SKM-1 (cell line): ENCODE data around the gene FUT7.

ENCODE experiments used
- DNase-seq: peaks from one replicate; lab custom pipeline; 2025; ENCODE audit not compliant: unreplicated experiment; lab: John Stamatoyannopoulos, UW

The FUT7 gene

DNA sequence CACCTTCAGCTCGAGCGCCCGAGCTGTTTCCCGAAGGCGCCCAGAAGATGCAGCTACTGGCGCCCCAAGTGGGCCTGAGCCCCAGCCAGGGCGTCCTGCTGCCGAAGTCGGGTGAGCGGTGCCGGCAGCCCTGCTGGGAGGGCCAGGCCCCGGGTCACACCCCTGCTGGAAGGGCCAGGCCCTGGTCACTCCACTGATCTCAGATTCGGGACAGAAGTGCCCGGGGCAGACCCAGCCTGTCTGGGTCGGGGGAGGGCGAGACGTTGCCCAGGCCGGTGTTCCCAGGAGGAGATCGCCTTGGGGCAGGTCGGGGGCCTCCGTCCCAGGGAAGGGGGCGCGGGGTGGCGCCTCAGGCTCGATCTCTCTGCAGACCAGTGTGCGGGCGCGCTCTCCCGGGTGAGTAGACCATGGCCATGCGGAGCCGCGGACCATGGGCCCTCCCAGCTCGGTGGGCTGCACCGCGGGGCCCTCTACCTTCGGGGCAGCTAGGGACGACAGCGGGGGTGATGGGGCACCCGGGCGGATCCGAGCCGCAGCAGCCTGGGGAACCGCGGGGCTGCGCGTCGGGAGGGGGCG lies 46.8 kb downstream of the FUT7 start:
- DNase-seq = no peak

DNA sequence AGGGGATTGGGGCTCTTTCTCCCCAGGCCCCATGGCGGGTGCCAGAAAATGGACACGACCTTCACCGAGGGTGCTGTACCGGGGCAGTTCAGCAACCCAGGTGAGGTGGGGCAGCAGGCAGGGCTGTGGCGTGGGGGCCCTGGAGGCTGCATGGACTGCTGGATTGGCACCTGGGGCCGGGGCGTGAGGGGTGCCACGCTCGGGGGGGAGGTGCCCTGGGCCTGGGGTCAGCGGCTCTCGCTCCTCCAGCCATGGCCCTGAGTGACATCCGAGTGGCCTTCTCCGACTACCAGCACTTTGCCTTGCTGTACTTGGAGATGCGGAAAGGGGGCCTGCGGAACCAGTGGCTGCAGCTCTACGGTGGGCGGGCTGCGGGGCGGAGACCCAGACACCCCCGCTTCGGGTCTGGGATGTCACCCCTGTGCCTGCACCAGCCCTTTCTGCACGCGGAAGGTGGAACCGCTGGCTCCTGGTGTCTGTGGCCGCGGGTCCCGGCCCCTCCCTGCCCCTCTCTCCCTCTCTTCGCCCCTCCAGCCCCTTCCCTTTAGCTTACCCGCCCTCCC lies 47.3 kb downstream of the FUT7 start:
- no peak for DNase-seq

DNA sequence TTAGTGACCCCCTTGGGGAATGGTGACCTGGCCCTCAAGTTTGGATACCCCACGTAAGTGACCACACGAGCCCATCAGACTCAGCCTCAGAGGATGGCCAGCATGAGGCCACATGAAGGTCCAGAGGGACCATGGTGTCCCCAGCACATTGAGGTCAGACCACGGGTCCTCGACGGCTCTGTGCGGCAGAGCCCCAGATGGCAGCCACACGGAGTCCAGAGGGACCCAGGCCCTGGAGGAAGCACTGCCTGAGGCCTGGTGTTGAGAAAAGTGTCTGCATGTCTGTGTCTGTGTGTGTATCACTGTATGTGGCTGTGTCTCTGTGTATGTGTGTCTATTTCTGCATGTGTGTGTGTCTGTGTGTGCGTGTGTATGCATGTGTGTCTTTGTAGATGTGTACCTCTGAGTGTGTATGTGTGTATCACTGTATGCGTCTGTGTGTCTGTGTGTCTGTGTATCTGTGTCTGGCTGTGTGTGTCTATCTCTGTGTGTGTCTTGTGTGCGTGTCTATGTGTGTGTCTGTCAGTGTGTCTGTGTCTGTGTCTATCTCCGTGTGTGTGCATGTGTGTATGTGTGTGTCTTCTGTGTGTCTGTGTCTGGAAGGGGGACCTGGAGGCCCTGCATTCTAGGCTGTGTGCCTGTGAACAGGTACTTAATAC lies 48.1 kb downstream of the FUT7 start:
- no peak for DNase-seq

DNA sequence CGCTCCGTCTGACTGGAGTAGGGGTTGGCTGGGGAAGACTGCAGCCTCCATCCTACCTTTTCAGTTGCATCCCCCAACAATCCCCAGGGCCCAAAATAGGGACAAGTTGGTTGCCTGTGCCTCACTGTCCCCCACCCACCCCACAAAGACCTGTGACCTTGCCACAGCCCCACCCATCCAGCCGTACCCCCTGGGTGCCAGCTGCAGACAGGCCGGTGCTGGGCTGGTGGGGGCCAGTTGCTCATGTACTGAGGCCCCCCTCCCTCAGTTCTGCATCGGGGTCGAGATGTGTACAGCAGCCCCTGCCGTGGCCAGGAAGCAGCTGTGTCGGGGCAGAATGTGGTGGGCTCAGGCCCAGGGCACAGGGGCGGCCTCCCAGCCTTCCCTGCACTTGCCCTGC lies 48.7 kb downstream of the FUT7 start:
- no peak for DNase-seq

DNA sequence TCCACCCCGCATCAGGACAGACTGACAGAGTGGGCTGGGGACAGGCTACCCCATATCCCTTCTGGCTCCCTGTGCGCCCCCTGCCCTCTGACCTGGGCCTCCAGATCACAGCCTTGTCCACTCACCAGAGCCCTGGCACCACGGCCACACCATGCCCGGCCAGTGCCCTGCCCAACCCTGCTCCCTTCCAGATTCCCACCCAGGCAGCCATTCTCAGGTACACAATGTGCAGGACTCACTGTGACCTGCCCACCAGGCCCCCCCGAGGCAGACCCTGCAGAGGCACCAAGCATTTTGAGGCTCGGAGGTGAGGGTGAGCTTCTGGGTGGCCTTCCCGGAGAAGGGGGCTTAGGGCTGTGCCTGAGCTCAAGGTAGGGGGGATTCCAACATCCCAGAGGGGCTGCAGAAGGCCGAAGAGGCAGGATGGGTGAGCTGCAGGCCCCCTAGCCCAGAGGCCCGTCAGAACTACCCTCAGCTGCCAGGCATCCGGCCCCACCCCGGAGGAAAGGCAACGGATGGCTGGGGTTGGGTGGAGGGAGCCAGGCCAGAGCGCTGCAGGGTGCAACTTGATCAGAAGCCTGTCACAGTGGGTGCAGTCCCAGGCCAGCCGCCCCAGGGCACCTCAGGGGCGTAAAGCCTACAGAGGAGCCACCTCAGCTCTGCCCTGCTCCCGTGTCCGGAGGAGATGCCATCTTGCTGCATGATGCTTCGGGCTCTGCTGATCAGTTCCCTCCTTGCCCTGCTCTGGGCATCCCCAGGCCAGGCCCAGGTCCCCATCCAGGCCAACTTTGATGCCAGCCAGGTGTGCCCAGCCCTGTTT lies 49.4 kb downstream of the FUT7 start, which contains the start of gene LCNL1:
Gene LCNL1, plus strand, starts transcription at position 762 of the 820 bp plus-strand sequence. CDS start 594 bp downstream, outside the sequence.
- DNase-seq = no peak

DNA sequence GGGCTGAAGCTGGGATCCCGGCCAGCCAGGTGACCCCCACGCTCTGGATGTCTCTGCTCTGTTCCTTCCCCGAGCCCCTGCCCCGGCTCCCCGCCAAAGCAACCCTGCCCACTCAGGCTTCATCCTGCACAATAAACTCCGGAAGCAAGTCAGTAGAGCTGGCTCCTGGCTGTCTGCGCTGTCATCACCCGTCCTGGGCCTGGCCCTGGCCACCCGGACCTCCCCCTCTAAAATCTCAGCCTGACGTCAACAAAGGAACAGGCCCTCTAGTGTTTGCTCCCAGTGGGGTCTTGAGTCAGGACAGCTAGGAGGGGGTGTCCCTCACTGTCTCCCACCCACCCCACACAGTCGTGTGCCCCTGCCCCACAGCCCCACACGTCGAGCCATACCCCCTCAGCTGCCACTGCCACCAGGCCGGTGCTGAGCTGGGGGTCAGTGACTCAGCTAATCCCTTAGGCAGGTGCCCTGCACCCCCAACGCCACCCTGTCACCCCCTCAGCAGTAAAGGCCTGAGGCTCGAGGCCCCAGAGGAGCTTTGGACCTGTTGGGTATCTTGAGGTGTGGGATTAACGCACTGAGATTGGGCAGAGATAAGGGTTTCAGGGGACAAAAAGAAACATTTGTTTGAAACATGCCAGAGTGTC lies 50.2 kb downstream of the FUT7 start:
- DNase-seq = no peak

DNA sequence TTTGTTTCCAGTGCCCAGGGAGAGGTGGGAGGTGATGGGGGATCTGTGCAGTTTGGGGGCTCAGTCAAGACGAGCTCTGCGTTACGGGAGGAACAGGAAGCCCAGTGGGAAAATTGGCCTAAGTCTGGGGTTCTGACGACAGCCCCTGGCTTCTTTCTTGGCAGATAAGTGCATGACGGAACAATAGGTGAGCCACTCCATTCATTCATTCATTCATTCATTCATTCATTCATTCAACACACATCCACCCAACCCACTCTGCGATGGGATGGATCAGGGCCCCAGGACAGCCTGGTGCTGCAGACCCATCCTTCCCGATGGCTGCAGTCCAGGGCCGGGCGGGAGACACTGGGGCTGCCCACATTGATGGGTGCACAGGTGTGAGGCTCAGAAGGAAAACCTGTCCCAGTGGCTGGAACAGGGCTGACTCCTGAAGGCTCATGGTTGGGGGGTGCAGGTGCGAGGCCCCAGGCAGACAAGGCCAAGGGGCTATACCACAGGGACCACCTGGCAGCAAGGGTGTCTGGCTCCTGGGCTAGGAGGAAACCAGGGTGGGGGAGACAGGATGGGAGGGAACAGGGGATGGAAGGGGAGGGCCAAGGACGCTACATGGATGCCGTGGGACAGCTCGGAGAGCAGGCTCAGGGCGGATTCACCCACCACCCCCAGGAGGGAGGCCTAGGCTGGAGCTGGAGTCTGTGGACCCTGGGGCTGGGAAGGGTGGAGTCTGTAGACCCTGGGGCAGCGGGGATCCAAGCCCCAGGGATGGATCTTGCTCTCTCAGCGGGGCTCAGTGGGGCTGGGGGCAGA lies 51.0 kb downstream of the FUT7 start:
- no peak for DNase-seq
